Fibroblast of peridontal ligament (primary cell): Measurements from ENCODE around the gene BTN2A1.
A peak's percentile ranks its signal among the peaks of the same experiment; 100 is the strongest.

Source experiments
- DNase-seq: peaks from one replicate; pipeline ENCODE4 v3.0.0-alpha.2; 2010; ENCODE audit errors: extremely low read depth

Gene BTN2A1

GRCh38 chr6:26468829-26469228 is 11.1 kb downstream of the BTN2A1 start:
- no peak for DNase-seq

GRCh38 chr6:26470643-26471042 is 12.9 kb downstream of the BTN2A1 start:
- DNase-seq, result peak; percentile 22

GRCh38 chr6:26471970-26472369 is 14.2 kb downstream of the BTN2A1 start:
- DNase-seq, result no peak

GRCh38 chr6:26472549-26473290 is 15.0 kb downstream of the BTN2A1 start:
- no peak for DNase-seq

- no peak for DNase-seq
These were observed 15.6 kb downstream of the BTN2A1 start for GRCh38 chr6:26473429-26473757.

- peak; percentile 98 for DNase-seq
These were observed 16.1 kb downstream of the BTN2A1 start for GRCh38 chr6:26473758-26474438.

- DNase-seq, result no peak
These were observed 16.7 kb downstream of the BTN2A1 start for GRCh38 chr6:26474439-26474881.

- peak; percentile 43 for DNase-seq
These were observed 18.3 kb downstream of the BTN2A1 start for GRCh38 chr6:26475823-26476729.

- no peak for DNase-seq
These were observed 19.1 kb downstream of the BTN2A1 start for GRCh38 chr6:26476896-26477295.

GRCh38 chr6:26477426-26477825 is 19.7 kb downstream of the BTN2A1 start:
- DNase-seq, result no peak

- DNase-seq, result no peak
These were observed 20.6 kb downstream of the BTN2A1 start for GRCh38 chr6:26478100-26478984.

GRCh38 chr6:26478985-26479278 is 21.2 kb downstream of the BTN2A1 start:
- DNase-seq, result no peak

GRCh38 chr6:26482338-26482737 is 24.6 kb downstream of the BTN2A1 start:
- DNase-seq, result no peak

- DNase-seq, result no peak
These were observed 26.0 kb downstream of the BTN2A1 start for GRCh38 chr6:26483727-26484126.

GRCh38 chr6:26484161-26484560 is 26.4 kb downstream of the BTN2A1 start:
- DNase-seq, result no peak

- no peak for DNase-seq
These were observed 27.5 kb downstream of the BTN2A1 start for GRCh38 chr6:26485112-26485780.

- no peak for DNase-seq
These were observed 28.6 kb downstream of the BTN2A1 start for GRCh38 chr6:26486358-26486757.

- DNase-seq, result no peak
These were observed 29.7 kb downstream of the BTN2A1 start for GRCh38 chr6:26487466-26487865.

- no peak for DNase-seq
These were observed 32.5 kb downstream of the BTN2A1 start for GRCh38 chr6:26489996-26490964.

GRCh38 chr6:26491604-26492003 is 33.8 kb downstream of the BTN2A1 start:
- no peak for DNase-seq
